HCT116 (cell line): Measurements from ENCODE around the gene POU6F1. TPM values are rescaled to one million over a fixed set of nuclear protein-coding genes. Genes with fewer than 3 reads are reported as not detected.

ENCODE experiments used
- ATAC-seq: fragments of 200-7000 bp; cut with Tn5 transposase; 2 replicates; pipeline ENCODE4 v1.9.1; 2020; ENCODE audit warnings: mild to moderate bottlenecking, moderate library complexity
- BruUV-seq: library from RNA; stranded (reverse); fragments of 400-500 nt; replicated peaks from 2 replicates; lab custom pipeline; 2021; lab: Mats Ljungman, UMichigan
- CTCF ChIA-PET: fragments of 300-600 bp; sonication (Branson Sonifier 250); formaldehyde crosslinking; loops from one replicate; lab custom pipeline; 2021; ENCODE audit warnings: antibody characterized with exemption; lab: Charles Lee
- POLR2A ChIA-PET: fragments of 300-600, 350-600 bp; sonication (Branson Sonifier 250); formaldehyde crosslinking; loops from one replicate; lab custom pipeline; 2021; ENCODE audit warnings: antibody characterized with exemption; lab: Charles Lee
- RAD21 ChIA-PET, 2 experiments: fragments of 300-600 bp; sonication (Branson Sonifier 250); formaldehyde crosslinking; loops; one replicate each; lab custom pipeline; 2023; ENCODE audit warnings: low total read pairs in 2 of 2; ENCODE audit not compliant: uncharacterized antibody in 2 of 2, unreplicated experiment in 2 of 2, low non-redundant PET in 1 of 2; lab: Charles Lee
- DNase-seq: peaks from one replicate; pipeline ENCODE4 v3.0.0-alpha.2; 2010; ENCODE audit warnings: low read depth, low spot score
- H2AFZ ChIP-seq: fragments of 200-600 bp; shearing (Covaris generic), sonication (generic); 2 replicates; pipeline ENCODE4 v1.6.1; 2017; ENCODE audit warnings: low read depth, mixed run types, mixed read lengths, antibody characterized with exemption, low read length; ENCODE audit not compliant: poor library complexity, severe bottlenecking
- H3K27ac ChIP-seq: 2 replicates; pipeline ENCODE4 v1.5.1; 2012; ENCODE audit warnings: low read depth, low read length
- H3K27me3 ChIP-seq: fragments of 200-600 bp; sonication (generic); 2 replicates; pipeline ENCODE4 v1.6.1; 2016; ENCODE audit warnings: mixed run types, low read length, mixed read lengths; ENCODE audit not compliant: insufficient read depth
- H3K36me3 ChIP-seq, 2 experiments: fragments of 200-500 bp in 1 of 2; fragments of 200-600 bp in 1 of 2; sonication (Bioruptor generic) in 1 of 2; sonication (generic) in 1 of 2; 2 replicates each; pipeline versions ENCODE4 v1.5.1 to v1.6.1; 2014 to 2016; ENCODE audit warnings: low read length in 2 of 2, inconsistent platforms in 1 of 2, mixed read lengths in 1 of 2, mixed run types in 1 of 2; ENCODE audit not compliant: insufficient read depth in 2 of 2, control insufficient read depth in 1 of 2
- H3K4me1 ChIP-seq, 2 experiments: fragments of 200-600 bp in 1 of 2; sonication (generic) in 1 of 2; 2 replicates each; pipeline versions ENCODE4 v1.5.1 to v1.6.1; 2012 to 2017; ENCODE audit warnings: low read length in 2 of 2, inconsistent platforms in 1 of 2, mild to moderate bottlenecking in 1 of 2, mixed read lengths in 1 of 2, mixed run types in 1 of 2, moderate library complexity in 1 of 2; ENCODE audit not compliant: insufficient read depth in 2 of 2, control insufficient read depth in 1 of 2
- H3K4me2 ChIP-seq: fragments of 200-600 bp; sonication (generic); 2 replicates; pipeline ENCODE4 v1.6.1; 2017; ENCODE audit warnings: mixed run types, low read length, mixed read lengths
- H3K4me3 ChIP-seq, 2 experiments: fragments of 200-600 bp in 1 of 2; sonication (generic) in 1 of 2; replicated peaks in 1 of 2; 2 replicates each; pipeline ENCODE4 v1.5.1; 2011 to 2016; ENCODE audit warnings: low read length in 2 of 2, control low read depth in 1 of 2, low read depth in 1 of 2, mild to moderate bottlenecking in 1 of 2, mixed read lengths in 1 of 2, mixed run types in 1 of 2
- H3K79me2 ChIP-seq: fragments of 200-600 bp; sonication (generic); 2 replicates; pipeline ENCODE4 v1.6.1; 2017; ENCODE audit warnings: mild to moderate bottlenecking, mixed run types, low read length, moderate library complexity, mixed read lengths; ENCODE audit not compliant: insufficient read depth
- H3K9ac ChIP-seq: fragments of 200-600 bp; sonication (generic); 2 replicates; pipeline ENCODE4 v1.6.1; 2016; ENCODE audit warnings: low read length, mixed read lengths
- H3K9me2 ChIP-seq: fragments of 200-600 bp; sonication (generic), shearing (Covaris generic); 2 replicates; pipeline ENCODE4 v1.6.1; 2017; ENCODE audit warnings: mixed run types, mild to moderate bottlenecking, moderate library complexity; ENCODE audit not compliant: insufficient read depth
- H3K9me3 ChIP-seq, 2 experiments: fragments of 200-500 bp in 1 of 2; fragments of 200-600 bp in 1 of 2; sonication (Bioruptor generic) in 1 of 2; sonication (generic) in 1 of 2; 2 replicates each; pipeline ENCODE4 v1.6.1; 2014 to 2017; ENCODE audit warnings: low read length in 2 of 2, mixed read lengths in 2 of 2, inconsistent platforms in 1 of 2, low read depth in 1 of 2, mild to moderate bottlenecking in 1 of 2, mixed run types in 1 of 2, moderate library complexity in 1 of 2; ENCODE audit not compliant: control insufficient read depth in 1 of 2, insufficient read depth in 1 of 2
- H4K20me1 ChIP-seq: fragments of 200-600 bp; sonication (generic), shearing (Covaris generic); 2 replicates; pipeline ENCODE4 v1.6.1; 2017; ENCODE audit warnings: mixed run types, mild to moderate bottlenecking, moderate library complexity; ENCODE audit not compliant: insufficient read depth
- CBX3 ChIP-seq: IDR thresholded peaks from 2 replicates; pipeline ENCODE4 v1.6.1; 2012; ENCODE audit warnings: low read depth
- FOSL1 ChIP-seq: IDR thresholded peaks from 2 replicates; pipeline ENCODE4 v1.6.1; 2012; ENCODE audit warnings: low read depth
- JUND ChIP-seq: IDR thresholded peaks from 2 replicates; pipeline ENCODE4 v1.6.1; 2012
- MAX ChIP-seq: IDR thresholded peaks from 2 replicates; pipeline ENCODE4 v1.6.1; 2012
- POLR2A ChIP-seq: IDR thresholded peaks from 2 replicates; pipeline ENCODE4 v1.7.0; 2011; ENCODE audit warnings: borderline replicate concordance; ENCODE audit not compliant: insufficient read depth, insufficient read length; ENCODE audit errors: extremely low read depth
- POLR2AphosphoS5 ChIP-seq: IDR thresholded peaks from 2 replicates; pipeline ENCODE4 v1.6.1; 2011; ENCODE audit warnings: mild to moderate bottlenecking, low read depth, low read length, moderate library complexity
- ZNF274 ChIP-seq: fragments of 200-500 bp; sonication (Bioruptor generic); IDR thresholded peaks from 2 replicates; pipeline ENCODE4 v1.6.1; 2014; ENCODE audit warnings: mild to moderate bottlenecking, low read depth, low read length, inconsistent platforms
- intact Hi-C: fragments of 100-400 bp; cut with micrococcal nuclease; formaldehyde crosslinking; loops from 2 replicates; pipeline ENCODE4 v1.10.0; 2022
- total RNA-seq: library from RNA; stranded (reverse); gene quantifications from one replicate; pipeline ENCODE4 v1.2.1, GENCODE V29; 2021; ENCODE audit not compliant: unreplicated experiment
- TF ChIP-seq, protein P1 (sequence below), 3 experiments: fragments of 200-600 bp in 1 of 3; sonication (generic) in 1 of 3; IDR thresholded peaks in 2 of 3; conservative IDR thresholded peaks in 1 of 3; 2 replicates each; pipeline ENCODE4 v1.5.1; 2012 to 2017; ENCODE audit warnings: low read depth in 2 of 3, low read length in 2 of 3, antibody characterized with exemption in 1 of 3, borderline replicate concordance in 1 of 3, control low read depth in 1 of 3, mild to moderate bottlenecking in 1 of 3, mixed read lengths in 1 of 3, mixed run types in 1 of 3, moderate library complexity in 1 of 3; ENCODE audit not compliant: insufficient read depth in 1 of 3
- TF ChIP-seq, protein P2 (sequence below): IDR thresholded peaks from 2 replicates; pipeline ENCODE4 v1.6.1; 2012

POU6F1 gene
- total RNA-seq, 1 experiment from 2014 or later: 6.4 TPM

- TF ChIP-seq, protein P1, sequence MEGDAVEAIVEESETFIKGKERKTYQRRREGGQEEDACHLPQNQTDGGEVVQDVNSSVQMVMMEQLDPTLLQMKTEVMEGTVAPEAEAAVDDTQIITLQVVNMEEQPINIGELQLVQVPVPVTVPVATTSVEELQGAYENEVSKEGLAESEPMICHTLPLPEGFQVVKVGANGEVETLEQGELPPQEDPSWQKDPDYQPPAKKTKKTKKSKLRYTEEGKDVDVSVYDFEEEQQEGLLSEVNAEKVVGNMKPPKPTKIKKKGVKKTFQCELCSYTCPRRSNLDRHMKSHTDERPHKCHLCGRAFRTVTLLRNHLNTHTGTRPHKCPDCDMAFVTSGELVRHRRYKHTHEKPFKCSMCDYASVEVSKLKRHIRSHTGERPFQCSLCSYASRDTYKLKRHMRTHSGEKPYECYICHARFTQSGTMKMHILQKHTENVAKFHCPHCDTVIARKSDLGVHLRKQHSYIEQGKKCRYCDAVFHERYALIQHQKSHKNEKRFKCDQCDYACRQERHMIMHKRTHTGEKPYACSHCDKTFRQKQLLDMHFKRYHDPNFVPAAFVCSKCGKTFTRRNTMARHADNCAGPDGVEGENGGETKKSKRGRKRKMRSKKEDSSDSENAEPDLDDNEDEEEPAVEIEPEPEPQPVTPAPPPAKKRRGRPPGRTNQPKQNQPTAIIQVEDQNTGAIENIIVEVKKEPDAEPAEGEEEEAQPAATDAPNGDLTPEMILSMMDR (IDR thresholded peaks at IDR 0.05 in 2 of 3, conservative IDR thresholded peaks at IDR 0.05 in 1 of 3; ENCODE audit: borderline replicate concordance in 1 of 3, insufficient read depth in 1 of 3, low read depth in 2 of 3, low read length in 2 of 3): no peak
- TF ChIP-seq FOSL1 (no peak), POLR2A (no peak), JUND (no peak)
Observed at GRCh38 chr12:51254536-51254935, 36.7 kb upstream of the POU6F1 start (continued).

GRCh38 chr12:51253276-51253675 lies 35.4 kb upstream of the POU6F1 start:
- no peaks in the 10 kb centered on the region for H3K9me2 ChIP-seq
- H3K79me2 ChIP-seq: peaks cover 33% of the 10 kb centered on the region
- ChIA-PET POLR2A (interaction anchor here (0.5 to 1.3 kb wide), 3 partner anchors 9 to 739 kb away, joined by 3 to 4 read pairs (median 3); no protein-coding TSS in a partner anchor), RAD21 (no interaction called here), CTCF (interaction anchor here (0.8 to 1.6 kb wide), 4 partner anchors 9 to 88 kb away, joined by 7 to 23 read pairs (median 8); partner anchors contain the start of gene DAZAP2)
- H3K36me3 ChIP-seq: peaks cover 2 to 9% of the 10 kb centered on the region in 2 experiments; a peak in 2 of 4 replicates
- H3K27me3 ChIP-seq: no peaks in the 10 kb centered on the region
- H3K9ac ChIP-seq: no peak overlapping the region
- no peak overlapping the region for H3K4me2 ChIP-seq
- peaks cover 5% of the 10 kb centered on the region; the same call in 1 of the 2 replicates for H4K20me1 ChIP-seq
- BruUV-seq: no TSS peak
- ATAC-seq: no peak
- TF ChIP-seq ZNF274: no peak
- no peak for TF ChIP-seq POLR2AphosphoS5
- TF ChIP-seq, protein P2, sequence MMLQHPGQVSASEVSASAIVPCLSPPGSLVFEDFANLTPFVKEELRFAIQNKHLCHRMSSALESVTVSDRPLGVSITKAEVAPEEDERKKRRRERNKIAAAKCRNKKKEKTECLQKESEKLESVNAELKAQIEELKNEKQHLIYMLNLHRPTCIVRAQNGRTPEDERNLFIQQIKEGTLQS: no peak
- TF ChIP-seq MAX: no peak
- no peak for TF ChIP-seq CBX3
- H3K9me3 ChIP-seq: no peaks in the 10 kb centered on the region
- H2AFZ ChIP-seq: no peak overlapping the region
- no peak for DNase-seq
- H3K27ac ChIP-seq: no peak overlapping the region
- no peak overlapping the region for H3K4me3 ChIP-seq
- intact Hi-C loops: no loop called here
- H3K4me1 ChIP-seq: no peaks in the 10 kb centered on the region
